HTR-8/SVneo (cell line): ENCODE data around the gene SSBP2.
"Not testable (repeated sequence)": the region's sequence is repeated elsewhere in the genome, so short reads cannot be mapped to it uniquely, and the experiment has no call there.

Source experiments
- DNase-seq: peaks from one replicate; pipeline ENCODE4 v3.0.0; 2011; ENCODE audit warnings: low spot score, mixed read lengths; ENCODE audit not compliant: insufficient read length
- FAIRE-seq: peaks from 2 replicates; lab custom pipeline; 2011; peaks lifted over from hg19 to GRCh38; lab: Jason Lieb, UNC

Gene SSBP2

DNA sequence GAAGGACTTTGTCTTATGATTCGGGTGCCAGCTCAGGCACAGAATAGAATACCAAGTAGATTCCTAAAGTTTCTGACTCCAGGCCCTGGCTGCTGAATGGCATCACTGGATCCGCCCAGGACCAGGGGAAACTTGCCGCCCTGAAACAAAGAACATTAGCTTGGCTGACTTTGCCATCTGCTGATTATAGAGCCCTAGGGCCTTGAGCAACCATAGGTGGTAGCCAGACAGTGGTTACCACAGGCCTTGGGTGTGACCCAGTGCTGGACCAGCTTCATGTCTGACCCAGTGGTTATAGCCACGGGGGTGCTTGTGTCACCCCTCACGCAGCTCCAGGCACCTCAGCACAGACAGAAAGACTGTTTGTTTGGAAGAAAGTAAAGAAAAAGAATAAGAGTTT lies 62.7 kb downstream of the SSBP2 start:
- FAIRE-seq, result no peak

DNA sequence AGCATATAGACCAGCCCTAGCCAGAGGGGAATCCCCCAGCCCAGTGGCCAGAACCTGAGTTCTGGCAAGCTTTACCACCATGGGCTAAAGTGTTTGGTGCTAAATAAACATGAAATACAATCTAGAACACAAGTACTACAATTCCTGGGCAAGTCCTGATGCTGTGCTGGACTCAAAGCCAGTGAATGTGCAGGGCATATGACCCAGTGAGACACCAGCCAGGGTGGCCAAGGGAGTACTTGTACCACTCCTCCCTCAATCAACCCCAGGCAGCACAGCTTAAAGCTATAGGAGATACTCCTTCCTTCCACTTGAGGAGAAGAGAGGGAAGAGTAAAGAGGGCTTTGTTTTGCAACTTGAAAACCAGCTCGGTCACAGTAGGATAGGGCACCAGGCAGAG lies 63.6 kb downstream of the SSBP2 start:
- DNase-seq (no peak), FAIRE-seq (no peak)

More for the DNA sequence above, 62.7 kb downstream of the SSBP2 start:
- no peak for DNase-seq

DNA sequence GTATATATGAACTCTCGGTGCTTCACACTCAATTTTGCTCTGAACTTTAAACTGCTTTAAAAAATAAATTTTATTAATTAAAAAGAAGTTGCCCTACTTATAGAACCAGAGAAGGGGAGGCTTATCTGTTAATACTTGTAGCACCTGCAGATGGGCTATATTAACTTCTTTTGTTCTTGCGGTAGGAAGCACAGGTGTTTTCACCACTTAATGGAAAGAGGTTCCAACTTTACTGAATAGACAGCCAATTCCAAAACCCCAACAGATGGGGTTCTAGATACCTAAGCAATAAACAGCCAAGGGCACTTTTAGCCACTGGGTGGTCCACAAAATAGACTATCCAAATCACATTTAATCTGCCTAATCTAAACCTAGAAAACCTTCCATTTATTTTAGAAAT lies 65.4 kb downstream of the SSBP2 start:
- FAIRE-seq (no peak), DNase-seq (no peak)

DNA sequence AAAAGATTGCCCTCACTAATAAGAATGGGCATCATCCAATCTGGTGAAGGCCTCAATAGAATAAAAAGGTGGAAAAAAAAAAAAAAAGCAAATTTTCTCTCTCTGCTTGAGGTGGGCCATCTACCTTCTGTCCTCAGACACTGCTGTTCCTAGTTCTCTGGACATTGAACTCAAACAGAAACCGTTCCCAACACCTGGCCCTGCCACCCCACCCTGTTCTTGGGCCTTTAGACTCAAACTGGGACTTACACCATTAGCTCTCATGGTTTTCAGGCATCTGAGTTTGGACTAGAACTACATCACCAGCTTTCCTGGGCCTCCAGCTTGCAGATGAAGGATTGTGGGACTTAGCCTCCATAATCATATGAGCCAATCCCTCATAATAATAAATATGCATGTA lies 71.0 kb downstream of the SSBP2 start:
- DNase-seq (no peak), FAIRE-seq (no peak)

DNA sequence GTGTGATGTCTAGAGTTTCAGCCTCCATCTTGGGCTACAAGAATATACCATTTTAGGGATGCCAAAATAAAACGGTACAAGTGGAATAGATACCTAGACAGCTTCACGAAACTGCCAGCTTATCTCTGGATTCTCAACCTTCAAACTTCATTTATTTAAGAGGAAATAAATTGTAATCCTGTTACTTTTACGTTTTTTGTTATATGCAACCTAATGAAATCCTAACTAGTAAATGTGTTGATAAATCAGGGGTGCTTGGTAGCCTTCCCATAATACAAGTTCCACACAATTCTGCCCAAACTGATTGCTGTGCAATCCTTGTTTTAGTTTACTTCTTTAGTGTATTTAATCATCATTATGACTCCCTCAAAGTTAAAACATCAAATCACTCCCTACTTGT lies 75.5 kb downstream of the SSBP2 start:
- no peak for FAIRE-seq

DNA sequence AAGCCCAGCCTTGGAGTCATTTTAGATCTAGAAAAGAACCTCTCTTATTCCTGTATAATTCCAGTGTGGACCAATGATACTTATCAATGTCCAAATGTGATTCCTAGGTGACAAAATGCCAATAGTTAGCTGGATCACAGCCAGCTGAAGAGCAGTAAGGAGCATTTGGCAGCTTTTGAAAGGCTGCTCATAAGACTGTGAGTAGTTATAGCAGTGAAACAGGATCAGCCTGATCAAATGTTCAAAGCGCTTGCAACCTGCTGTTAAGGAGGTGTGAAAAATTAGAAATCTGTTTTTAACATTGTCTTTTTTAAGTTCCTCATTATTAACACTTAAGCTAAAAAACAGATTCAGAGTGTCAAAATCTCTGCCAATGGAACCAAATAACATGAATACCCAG lies 85.1 kb downstream of the SSBP2 start:
- FAIRE-seq (no peak), DNase-seq (no peak)

More for the DNA sequence above, 75.5 kb downstream of the SSBP2 start:
- DNase-seq, result no peak

DNA sequence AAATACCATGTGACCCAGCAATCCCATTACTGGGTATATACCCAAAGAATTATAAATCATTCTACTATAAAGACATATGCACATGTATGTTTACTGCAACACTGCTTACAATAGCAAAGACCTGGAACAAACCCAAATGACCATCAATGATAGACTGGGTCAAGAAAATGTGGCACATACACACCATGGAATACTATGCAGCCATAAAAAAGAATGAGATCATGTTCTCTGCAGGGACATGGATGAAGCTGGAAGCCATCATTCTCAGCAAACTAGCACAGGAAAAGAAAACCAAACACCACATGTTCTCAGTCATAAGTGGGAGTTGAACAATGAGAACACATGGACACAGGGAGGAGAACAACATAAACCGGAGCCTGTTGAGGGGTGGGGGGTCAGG lies 90.3 kb downstream of the SSBP2 start:
- not testable (repeated sequence) for DNase-seq, FAIRE-seq

DNA sequence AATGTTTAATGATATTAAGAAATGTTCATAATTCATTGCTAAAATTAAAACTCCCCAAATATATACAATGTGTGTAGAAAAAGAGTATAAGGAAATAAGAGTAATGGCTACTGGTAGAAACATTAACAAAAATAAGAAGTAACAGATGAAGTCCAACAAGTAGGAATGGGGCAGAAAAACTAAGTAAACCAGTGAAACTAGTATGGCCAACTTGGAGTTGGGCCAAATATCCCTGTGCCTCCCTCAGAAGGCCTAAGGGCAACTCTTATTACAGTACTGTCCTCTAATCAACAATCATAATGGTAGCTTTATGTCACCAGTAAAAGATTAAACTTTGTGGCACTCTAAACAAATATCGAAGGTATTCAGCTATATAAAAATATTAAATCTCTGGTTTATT lies 93.5 kb downstream of the SSBP2 start:
- FAIRE-seq (no peak), DNase-seq (no peak)

DNA sequence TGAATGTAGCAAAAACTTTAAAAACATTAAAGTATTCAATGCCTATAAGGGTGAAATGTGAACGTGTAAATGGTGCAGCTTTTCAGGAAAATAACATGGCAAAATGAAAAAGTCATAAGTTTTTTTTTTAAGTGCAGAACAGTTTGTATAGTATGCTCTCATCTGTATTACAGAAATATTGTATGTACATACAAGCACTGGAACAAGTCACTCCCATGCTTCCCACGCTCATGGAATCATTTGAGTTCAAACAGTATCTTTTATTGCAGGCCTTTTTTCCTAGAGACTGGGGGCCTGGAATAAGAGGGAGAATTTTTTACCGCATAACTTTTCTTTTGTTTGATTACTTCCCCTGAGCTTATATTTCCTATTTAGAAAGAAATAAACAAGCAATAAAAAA lies 94.1 kb downstream of the SSBP2 start:
- DNase-seq, result no peak
- no peak for FAIRE-seq

DNA sequence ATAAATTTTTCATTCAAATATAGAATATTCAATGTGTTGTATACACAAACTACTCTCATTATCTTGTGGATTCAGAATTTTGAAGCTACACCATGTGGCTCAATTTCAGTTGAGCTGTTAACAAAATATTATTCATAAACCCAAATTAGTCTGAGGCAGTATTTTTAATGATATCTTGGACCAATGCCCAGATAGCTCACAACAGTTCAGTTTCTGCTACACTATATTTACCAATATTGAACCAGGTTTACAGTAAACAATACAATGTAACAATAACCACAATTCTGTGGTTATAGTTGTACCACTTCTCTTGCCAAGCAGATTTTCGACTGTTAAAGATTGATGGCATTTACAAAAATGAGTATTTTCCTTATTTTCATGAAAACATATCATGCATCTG lies 99.9 kb downstream of the SSBP2 start:
- DNase-seq, result no peak
- FAIRE-seq, result no peak

DNA sequence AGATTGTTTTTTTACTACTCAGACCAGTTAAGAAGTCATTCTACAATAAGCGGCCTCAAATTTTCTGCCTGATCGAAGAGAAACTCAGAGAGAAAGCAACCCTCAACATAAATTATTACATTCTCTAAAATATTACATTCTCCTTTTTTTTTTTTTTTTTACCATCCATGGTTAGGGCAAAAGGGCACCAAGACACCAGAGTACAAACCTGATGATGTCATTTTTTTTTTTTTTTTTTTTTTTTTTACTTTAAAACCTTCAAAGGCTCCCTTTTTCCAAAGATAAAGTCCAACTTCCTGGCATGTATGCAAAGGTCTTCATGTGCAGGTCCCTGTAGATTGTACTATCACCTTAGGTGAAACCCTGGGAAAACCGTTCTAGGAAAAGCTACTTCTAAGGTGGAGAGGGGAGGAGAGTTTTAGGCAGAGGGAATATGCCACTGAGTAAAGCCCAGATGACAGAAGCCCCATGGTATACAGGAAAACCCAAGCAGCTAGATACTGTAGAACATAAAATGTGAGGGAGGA lies 104.4 kb downstream of the SSBP2 start:
- DNase-seq, result no peak
- FAIRE-seq, result no peak

DNA sequence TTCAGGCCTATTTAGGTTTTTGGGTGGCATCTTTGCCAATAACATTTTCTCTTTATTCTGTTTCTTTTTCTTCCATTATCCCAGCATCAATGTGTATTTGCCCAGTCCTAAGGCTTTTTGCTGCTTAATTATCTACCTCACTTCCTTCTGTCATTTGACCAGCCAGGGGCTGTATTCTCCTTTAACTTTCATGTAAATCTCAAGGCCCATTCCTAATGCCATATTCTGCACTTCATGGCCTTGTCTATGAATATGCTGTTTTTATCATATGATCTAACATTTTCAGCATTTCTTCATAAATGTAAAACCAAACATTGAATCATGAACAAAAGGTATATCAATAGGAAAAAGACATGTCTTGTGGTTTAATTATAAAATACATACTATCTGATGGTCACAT lies 108.7 kb downstream of the SSBP2 start:
- FAIRE-seq (no peak), DNase-seq (no peak)

DNA sequence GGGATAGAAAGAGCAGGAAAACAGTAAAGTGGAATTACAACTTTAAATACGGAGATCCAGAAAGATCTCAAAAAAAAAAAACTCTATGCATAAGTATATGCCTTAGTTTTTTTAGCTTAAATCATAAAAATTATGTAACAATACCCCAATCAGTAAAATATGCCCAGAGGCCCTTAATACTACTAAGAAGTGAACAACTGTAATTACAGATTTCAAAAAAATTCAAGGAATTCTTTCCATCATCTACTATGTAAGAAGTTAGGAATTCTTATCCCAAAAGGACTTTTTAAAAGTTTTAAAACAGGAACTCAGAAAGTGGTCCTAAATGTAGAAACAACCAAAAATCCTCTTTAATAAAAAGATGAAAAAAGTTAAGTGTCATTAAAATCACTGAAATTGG lies 111.3 kb downstream of the SSBP2 start:
- FAIRE-seq (no peak), DNase-seq (no peak)

DNA sequence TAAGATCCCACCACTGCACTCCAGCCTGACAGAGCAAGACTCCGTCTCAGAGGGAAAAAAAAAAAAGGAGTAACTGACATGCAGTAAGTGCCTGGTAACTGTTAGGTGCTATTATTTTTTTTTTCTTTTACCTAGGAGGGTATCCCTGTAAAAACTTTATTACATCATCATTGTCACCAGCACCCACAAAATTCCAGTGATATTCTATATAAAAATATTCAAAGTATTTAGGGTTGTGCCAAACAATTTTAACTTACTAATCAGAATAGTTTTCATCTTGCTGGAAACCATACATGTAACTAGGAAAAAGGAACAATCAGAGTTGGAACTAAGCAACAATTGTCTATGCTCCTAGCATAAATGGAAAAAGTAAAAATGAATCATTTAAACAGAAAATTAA lies 112.4 kb downstream of the SSBP2 start:
- FAIRE-seq, result no peak
- no peak for DNase-seq

DNA sequence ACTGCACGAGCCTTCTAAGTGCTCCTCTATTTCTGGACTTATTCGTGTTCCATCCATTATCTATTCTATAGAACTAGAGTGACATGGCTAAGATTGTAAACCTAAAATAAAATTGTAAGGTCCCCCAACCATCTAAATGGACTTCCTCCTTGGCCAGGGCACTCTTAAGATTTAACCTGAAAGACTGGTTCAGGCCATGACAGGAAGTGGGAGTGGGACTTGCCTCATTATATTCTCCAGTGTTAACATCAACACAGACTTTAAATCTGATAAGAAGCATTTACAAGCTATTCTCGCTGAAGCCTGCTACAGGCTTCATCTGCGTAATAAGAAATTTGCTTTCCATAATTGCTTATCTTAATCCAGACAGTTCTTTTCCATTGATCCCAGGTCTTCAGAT lies 117.0 kb downstream of the SSBP2 start:
- no peak for FAIRE-seq
- DNase-seq, result no peak

DNA sequence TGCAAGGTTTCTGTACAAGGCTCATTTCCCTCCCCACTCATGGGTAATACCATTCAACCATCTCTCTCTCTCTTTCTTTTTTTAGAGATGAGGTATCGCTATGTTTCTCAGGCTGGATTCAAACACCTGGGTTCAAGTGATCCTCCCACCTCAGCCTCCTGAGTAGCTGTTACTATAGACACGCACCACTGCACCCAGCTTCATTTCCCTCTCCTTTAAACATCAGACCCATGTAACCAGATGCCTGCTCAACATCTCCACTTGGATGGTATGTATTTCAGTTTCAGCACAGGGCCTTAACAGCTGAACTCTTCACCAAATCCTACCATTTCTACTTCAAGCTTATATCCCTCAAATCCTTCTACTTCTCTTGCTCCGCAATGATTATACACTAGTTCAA lies 117.4 kb downstream of the SSBP2 start:
- FAIRE-seq, result no peak

DNA sequence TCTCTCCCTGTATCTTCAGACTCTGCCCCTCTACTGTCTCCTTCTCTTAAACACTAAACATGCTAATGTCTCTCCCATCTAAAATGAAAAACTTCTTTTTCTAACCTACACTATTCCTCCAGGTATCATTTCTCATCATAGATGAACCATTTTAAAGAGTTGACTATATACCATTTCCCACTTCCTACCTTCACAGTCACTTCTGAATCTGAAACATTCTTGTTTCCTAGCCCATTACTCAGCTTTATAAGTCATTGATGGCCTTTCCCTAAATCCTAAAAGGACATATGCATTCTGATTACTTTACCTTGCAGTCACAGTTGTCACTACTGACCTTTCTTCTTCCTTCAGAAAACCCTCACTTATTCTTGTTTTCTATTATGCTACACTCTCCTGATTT lies 118.2 kb downstream of the SSBP2 start:
- FAIRE-seq, result no peak

More for the DNA sequence above, 117.4 kb downstream of the SSBP2 start:
- no peak for DNase-seq

DNA sequence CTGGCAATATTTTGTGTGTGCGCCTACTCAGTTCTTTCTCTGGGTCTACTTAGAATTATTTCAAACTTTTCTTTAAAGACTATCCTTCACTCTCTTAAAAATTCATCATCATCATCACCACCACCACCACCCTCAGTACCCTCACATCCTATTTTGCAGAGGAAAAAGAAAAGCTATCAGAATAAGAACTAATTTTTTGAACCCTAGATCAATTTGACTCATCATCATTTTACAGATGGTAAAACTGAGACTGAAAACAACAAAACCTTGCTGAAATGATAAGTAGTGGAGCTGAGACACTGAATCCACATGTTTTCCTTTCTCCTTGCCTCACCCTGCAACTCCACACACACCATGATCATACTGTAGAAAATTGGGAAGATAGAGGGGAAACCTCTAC lies 119.3 kb downstream of the SSBP2 start:
- FAIRE-seq, result no peak
- no peak for DNase-seq

More for the DNA sequence above, 118.2 kb downstream of the SSBP2 start:
- DNase-seq, result no peak

DNA sequence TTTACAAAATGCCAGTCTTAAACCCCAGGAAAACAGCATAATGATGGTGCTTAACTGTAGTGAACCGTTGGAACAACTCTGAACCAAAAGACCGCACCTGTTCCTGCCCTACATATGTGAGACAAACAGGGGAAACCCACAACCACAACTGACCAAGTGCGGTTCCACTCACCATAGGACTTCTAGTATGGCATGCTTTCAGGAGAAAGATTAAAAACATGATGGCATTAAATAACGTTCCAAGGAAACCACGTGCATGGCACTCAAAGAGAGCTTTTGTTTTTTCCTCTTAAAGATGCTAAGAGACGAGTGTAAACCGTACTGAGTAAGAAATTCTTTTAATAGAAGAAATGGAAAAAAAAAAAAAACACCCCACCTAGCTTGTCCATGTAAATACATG lies 119.8 kb downstream of the SSBP2 start:
- DNase-seq, result no peak
- no peak for FAIRE-seq

DNA sequence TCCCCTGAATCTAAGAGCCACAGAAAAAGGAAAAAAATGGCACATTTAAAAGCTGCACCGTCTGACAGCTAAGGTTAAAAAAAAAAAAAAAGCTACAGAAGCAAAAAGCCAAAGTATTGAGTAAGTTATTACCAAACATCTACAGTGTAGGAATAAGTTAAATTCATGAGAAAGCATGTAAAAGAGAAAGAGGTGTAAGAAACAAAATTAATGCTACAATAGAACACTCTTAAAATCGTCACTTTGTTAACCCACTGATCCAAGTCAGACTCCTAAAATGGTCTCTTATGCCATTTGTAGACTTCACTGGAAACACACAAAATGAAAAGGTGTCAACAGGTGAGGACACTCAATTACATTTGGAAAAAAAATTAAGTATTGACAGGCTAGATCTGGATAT lies 120.2 kb downstream of the SSBP2 start:
- DNase-seq (no peak), FAIRE-seq (no peak)

DNA sequence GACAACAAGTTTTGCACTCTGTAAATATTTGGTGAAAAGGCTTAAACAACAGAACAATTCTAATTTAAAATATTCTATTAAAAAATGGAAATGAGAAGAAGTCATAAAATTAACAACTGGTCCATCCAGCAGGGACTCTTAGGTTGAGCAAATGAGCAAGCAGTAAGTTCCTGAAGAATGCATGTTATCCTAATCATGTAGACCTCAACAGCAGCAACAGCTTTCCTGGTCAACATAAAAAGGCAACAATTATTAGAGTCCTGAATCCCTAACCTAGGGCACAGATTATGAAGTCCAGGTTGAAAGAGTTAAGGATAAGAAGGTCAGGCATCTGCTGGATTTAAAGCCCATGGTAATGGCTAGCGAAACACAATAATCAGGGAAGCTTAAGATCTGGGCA lies 120.9 kb downstream of the SSBP2 start:
- DNase-seq, result no peak
- FAIRE-seq, result no peak

DNA sequence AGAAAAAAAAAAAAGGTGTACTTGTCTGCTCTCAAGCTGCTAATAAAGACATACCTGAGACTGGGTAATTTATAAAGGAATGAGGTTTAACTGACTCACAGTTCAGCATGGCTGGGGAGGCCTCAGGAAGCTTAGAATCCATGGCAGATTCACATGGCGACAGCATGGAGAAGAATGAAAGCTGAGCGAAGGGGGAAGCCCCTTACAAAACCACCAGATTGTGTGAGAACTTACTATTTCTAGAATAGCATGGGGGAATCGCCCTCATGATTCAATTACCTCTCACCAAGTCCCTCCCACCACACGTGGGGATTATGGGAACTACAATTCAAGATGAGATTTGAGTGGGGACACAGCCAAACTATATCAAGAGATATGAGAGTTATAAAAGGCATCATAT lies 122.8 kb downstream of the SSBP2 start:
- not testable (repeated sequence) for FAIRE-seq, DNase-seq

DNA sequence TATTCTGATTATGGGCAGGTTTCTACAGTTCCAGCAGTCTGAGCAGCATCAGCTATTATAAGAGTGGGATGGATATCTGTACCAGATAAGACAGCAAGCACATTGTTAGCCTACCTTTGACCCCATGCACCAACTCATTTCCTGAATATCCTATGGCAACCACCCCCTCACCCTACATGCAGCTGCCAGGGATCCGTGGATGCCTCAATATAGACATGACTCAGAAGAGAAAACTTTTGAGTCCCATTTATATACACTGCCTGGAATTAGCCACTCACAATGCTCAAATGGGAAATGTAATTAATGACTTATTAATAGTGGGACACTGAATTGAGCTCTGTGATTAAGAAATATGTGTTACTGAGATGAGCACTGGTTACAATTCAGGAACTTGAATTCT lies 124.4 kb downstream of the SSBP2 start:
- DNase-seq, result peak; percentile 64

More for the DNA sequence above, 124.4 kb downstream of the SSBP2 start:
- peak; percentile 79 for FAIRE-seq
